Posterior vena cava (tissue), 2 donors: Measurements from ENCODE around the gene CCDC158. TPM values are rescaled to one million over a fixed set of nuclear protein-coding genes. Genes with fewer than 3 reads are reported as not detected.
"Not testable (repeated sequence)": the region's sequence is repeated elsewhere in the genome, so short reads cannot be mapped to it uniquely, and the experiment has no call there.

Experiments
- DNase-seq: peaks from one replicate; pipeline ENCODE4 v3.0.0-alpha.2; 2020; ENCODE audit warnings: low spot score
- intact Hi-C, 2 donors: fragments of 100-400 bp; cut with DNase I; formaldehyde crosslinking; loops; one replicate each; pipeline versions ENCODE4 v1.14.1 to v1.14.2; 2022 to 2023
- long read RNA-seq, 2 donors: library from polyadenylated mRNA; unstranded; transcript quantifications; one replicate each; pipeline ENCODE4 v2.0.0, GENCODE V29; 2020 to 2021
- total RNA-seq, 2 donors: library from RNA; stranded (reverse); fragmentation: NEBNext Ultra II Directional; extraction: Animal tissue kit (Norgen Biotek cat#: 25700); gene quantifications; one replicate each; pipeline ENCODE4 v1.2.1, GENCODE V29; 2021
- donor health status: DM: yes; HTN: yes; CAD: no.
- donor health status: DM: yes; HTN: yes; CAD: no.

Gene CCDC158
- 1 to 10 TPM; 2.0 to 2.3 TPM for total RNA-seq
- long read RNA-seq, donor 1, partial matches to known transcripts = 0 of 3 reads
- long read RNA-seq, donor 1, other reads (novel, unspliced or antisense) = 3 of 3 reads
- long read RNA-seq, donor 2, partial matches to known transcripts = 0 of 7 reads
- long read RNA-seq, donor 2, other reads (novel, unspliced or antisense) = 7 of 7 reads

DNA sequence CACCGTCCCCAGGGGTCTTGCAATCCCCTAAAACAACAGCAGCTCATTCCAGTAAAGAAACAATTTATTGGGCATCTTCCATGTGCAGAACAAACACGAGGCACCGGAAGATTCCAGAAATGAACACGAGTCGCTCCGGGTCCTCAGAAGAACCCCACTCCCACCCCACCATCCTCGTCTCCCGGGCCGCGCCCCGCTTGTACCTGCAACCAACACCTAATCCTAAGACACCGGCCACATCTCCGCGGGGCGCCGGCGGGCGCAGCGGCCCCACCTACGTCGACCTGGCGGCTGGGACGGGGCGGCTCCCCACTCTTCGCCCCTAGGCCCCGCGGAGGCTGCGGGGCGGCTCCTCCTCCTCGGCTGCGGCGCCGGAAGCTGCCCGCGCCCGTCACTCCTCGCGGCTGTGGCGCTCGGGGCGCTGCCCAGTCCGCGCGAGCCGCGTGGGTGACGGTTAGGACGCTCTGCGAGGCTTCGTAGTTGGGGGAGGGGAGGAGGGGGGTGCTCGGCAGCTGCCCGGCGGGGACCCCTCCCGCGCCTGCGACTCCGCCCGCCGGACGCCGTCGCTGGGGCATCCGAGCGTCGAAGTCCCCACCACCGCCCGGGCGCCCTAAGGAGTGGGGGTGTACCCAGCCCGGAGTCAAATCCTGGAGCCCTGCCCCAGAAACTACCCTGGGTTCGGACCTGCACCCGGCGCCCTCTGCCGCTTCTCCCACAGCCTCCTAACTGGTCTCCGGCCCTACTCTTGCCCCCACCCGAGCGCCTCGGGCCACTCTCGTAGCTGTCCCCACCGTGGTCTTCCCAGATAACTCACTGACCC lies at the start of gene CCDC158:
TSS of gene CCDC158 (minus strand) at position 380 of the 820 bp plus-strand sequence. CDS start 17,934 bp downstream, outside the sequence.
- DNase-seq = peak; percentile 79
- intact Hi-C loops = no loop called here

DNA sequence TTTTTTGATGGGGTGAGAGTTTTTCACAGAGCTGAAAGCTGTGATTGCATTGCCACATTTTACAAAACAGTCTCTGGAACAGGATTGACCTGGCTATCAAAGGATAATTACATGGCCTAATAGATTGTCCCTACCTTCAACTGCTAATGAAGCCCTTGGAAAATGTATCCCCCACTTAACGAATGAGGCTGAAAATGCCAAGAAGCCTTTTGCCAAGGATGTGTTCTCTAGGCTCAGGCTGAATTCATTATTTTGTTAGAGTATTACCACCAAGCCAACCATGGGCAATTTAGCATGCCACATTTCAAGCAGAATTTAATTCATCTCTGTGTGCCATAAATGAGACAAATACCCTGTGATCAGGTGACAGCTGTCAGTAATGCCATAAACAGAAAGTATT lies 49.6 kb upstream of the CCDC158 start:
- intact Hi-C loops = no loop called here
- no peak for DNase-seq

DNA sequence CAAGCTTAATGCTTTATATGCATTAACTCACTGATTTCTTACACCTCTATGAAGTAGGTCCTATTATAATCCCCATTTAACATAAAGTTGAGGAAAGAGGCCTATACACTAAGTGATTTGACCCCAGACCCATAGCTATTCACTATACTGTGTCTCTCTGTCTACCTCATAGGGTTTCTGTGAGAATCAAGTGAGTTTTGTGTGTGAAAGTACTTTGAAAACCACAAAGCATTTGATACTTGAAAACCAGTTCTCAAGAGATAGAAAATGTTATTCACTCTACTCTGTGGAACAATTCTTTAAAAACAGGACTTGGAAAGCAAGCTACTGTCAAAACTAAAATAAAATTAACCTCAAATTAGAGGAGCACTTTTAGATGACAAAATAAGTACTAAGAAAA lies 49.1 kb upstream of the CCDC158 start:
- no peak for DNase-seq
- intact Hi-C loops = no loop called here

DNA sequence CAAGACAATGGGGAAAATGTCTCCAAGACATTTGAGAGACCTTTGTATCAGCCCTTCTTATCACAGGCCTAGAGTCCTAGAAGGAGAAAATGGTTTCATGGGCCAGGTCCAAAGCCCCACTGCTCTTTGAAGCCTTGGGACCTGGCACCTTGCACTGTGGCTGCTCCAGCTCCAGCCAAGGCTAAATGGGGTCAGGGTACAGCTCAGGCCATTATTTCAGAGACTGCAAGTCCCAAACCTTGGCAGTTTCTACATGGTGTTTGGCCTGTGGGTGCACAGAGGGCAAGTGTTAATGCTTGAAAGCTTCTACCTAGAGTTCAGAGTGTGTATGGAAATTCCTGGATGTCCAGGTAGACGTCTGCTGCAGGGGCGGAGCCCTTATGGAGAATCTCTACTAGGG lies 42.6 kb upstream of the CCDC158 start:
- DNase-seq = no peak
- intact Hi-C loops = no loop called here

DNA sequence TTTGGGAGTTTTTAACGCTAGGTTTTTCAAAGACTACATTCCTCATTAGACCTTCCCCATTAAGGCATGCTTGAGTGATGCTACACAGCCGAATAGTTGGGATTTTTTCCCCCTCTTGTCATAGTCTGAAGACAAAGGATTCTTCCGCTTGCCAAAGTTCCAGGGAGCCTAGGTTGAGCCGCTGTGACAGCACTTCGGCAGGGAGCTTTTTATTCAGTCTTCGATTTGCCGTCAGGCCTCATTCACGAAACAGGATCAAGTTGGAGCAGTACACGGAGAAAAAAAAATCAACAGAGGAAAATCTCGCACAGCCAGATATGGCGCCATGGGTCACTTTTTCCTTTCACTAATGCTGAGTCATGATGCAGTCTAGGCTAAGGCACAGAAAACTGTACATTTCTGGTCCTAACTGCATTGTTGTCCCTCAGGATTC lies 38.4 kb upstream of the CCDC158 start:
- intact Hi-C loops = no loop called here
- no peak for DNase-seq

DNA sequence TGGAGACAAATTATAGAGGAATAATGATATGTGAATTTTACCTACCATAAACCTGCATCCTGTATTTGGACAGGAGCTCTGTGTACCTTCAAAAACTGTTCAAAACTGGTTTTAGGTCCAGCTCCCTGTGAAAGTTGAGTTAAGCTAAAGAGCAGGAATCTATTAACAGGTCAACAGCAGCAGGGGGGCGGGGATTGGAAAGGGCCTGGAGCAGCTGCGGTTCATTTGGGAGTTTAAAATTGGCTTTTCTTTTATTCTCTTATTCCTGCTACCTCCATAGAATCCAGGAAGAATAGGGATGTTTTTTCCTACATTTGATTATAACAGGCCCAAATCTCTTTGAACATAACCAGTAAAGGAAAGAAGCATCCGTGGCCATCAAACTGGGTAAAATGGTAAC lies 37.9 kb upstream of the CCDC158 start:
- intact Hi-C loops = no loop called here
- no peak for DNase-seq

DNA sequence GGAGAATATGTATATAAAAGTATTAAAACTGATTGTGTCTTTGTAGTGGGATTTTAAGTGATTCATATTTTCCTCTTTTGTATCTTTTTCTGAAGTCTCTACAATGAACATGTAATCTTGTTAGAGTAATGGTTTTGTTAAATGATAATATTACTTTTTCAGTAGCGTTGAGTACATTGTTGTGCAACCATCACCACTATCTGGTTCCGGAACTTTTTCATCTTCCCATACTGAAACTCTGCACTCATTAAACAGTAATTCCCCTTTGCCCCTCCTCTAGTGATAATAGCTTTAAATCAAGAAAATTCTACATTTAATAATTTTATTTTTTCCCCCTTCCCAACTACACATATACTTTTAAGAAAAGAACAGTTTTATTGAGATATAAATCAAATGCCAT lies 37.4 kb upstream of the CCDC158 start:
- intact Hi-C loops = no loop called here
- no peak for DNase-seq

DNA sequence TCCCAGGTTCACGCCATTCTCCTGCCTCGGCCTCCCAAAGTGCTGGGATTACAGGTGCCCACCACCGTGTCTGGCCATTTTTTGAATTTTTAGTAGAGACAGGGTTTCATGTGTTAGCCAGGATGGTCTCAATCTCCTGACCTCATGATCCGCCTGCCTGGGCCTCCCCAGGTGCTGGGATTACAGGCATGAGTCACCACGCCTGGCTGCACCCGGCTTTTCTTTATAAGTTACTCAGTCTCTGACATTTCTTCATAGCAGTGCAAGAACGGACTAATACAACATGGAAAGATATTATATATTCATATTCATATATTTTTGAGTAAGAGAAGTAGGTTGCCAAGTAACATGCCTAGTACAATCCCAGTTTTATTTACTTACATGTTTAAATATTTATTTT lies 36.9 kb upstream of the CCDC158 start:
- no peak for DNase-seq
- intact Hi-C loops = no loop called here

DNA sequence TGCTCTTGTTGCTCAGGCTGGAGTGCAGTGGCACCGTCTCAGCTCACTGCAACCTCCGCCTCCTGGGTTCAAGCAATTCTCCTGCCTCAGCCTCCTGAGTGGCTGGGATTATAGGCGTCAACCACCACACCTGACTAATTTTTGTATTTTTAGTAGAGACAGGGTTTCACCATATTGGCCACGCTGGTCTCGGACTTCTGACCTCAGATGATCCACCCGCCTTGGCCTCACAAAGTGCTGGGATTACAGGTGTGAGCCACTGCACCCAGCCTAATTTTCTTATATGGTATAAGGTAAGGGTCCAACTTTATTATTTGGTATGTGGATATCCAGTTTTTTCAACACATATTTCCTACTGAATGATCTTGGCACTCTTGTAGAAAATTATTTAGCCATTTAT lies 33.1 kb upstream of the CCDC158 start:
- intact Hi-C loops, DNase-seq: not testable (repeated sequence)

DNA sequence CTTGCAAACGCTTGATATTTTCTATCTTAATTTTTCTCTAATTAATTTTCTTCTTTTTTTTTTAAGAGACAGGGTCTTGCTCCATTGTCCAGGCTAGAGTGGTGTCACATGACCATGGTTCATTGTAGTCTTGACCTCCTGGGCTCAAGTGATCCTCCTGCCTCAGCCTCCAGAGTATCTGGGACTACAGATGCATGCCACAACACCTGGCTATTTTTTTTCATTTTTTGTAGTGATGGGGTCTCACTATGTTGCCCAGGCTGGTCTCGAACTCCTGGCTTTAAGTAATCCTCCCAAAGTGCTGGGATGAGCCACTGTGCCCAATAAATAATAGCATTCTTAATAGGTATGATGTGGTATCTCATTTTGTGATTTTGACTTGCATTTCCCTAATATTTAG lies 32.3 kb upstream of the CCDC158 start:
- intact Hi-C loops = no loop called here
- DNase-seq = no peak

DNA sequence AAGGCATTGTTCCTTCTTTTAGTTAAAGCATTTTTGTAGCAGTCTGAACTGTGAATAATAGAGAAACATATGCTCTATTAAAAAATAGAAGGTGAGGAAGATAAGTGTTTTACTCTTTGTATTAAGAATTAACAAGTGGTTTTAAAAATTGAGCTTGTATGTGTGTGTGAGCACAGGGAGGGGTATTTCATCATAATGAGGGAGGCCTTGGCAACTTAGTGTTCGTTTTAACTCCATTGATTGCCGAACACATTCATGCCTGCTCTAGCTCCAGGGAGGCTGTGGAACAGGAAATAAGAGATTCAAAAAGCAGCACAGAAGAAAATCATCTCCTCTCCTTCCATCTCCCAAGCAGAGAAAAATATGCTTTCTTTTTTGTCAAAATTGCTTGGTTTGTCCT lies 28.9 kb upstream of the CCDC158 start:
- DNase-seq = no peak
- intact Hi-C loops = no loop called here

DNA sequence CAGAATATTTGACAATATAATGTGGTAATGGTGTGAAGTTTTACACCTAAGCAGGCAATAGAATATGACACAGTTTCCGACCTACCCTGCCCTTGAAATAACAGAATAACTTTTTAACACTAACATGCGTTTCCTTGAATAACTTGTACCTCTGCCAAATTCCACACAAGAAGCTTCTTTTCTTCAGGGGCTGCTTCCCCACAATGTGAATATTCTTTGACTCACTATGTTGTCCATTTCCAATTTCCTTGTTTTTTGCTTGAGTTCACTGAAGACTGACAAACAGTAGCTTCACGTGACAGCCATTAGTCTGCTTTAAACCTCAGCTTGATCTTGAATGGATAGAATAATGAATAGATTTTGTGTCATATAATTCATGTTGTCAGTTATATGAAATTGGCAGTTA lies 28.4 kb upstream of the CCDC158 start:
- intact Hi-C loops = no loop called here
- no peak for DNase-seq

DNA sequence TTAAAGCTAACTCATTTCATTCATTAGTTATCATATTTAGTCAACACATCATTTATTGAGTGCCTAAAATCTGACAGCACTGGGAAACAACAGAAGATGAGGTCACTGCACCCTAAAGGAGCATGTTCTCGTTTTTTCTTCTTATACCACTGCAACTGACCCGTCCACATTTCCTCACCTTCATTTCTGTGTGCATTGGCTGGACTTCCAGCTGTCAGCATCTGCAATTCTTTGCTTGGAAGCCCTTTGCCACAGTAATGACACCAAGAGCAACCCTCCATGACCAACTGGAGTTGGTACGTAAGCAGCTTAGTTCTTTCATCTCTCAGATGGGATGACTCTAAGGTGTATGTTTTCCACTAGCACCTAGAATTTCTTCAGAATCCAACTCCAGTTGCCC lies 27.3 kb upstream of the CCDC158 start:
- intact Hi-C loops = no loop called here
- no peak for DNase-seq

DNA sequence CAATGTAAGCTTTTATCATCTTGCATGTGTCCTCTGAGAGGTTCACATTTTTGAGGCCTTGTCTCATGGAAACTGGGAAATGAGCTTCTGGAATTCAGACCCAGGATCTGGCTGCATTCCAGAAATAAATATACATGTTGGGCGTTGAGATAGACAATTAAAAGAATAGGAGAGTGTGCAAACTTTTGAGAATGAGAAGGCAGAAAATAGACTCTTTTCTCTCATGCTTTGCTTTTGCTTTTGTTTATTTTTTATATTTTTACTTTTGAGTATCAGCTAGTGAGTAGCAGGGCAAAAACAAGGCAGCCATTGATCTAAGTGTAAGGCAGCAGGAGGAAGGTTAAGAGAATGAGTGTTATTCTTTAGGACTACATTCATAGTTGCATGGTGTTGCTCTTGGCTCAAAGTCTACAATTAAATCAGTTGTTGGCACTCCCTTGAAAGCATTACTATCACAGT lies 26.5 kb upstream of the CCDC158 start:
- intact Hi-C loops = no loop called here
- no peak for DNase-seq

DNA sequence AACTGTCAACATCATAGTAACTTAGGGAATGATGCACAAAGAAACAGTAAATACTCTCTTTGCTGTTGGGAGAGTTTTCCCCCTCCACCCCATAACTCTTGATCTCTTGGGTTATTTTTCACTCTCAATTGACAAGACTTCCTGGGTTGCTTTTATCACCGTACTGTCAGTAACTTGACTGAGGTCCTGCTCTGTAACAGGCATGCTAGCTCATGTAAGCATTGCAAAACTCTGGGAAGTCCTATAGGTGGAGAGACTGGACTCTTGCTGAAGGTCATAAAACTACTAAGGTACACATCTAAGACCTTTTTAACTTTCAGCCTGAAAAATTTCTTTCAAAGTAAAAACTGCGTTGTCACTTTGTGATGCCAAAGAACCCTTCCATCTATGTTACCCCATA lies 25.0 kb upstream of the CCDC158 start:
- DNase-seq = no peak
- intact Hi-C loops = no loop called here

DNA sequence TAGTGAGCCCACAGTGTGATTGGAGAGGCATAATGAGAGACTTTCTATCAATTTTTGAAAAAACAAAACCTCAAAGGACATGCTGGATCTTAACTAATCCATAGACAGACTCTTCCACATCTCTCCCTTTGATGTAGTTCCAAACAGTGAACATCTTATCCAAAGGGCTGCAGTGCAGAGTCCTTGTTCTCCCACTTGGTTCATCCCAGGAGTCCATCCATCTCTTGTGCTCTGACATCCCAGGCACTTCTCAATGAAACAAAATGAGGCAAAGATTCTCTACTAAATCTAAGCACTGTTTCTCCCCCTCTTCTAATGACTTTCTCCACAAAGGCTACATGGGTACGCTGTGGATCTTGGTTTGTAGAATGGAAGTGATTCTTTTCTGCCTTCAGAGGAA lies 22.4 kb upstream of the CCDC158 start:
- intact Hi-C loops = no loop called here
- DNase-seq = no peak

DNA sequence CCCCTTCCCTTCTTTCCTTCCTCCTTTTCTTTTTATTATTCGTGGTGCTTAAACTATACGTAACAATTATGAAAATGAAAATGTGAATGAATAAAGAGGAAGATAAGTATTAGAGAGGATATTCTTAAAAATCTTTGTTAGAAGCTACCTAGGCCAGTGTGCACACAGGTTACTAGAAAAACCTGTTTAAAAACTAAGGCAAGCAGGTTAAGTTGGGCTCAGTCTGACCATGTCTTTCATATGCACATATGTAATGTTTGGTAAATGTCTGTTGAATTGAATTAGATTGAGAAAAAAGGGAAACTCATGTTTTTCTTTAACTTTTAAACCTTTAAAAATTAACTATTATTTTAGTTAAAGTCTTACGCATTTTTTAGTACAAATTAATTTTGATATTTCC lies 21.9 kb upstream of the CCDC158 start:
- DNase-seq = no peak
- intact Hi-C loops = no loop called here

DNA sequence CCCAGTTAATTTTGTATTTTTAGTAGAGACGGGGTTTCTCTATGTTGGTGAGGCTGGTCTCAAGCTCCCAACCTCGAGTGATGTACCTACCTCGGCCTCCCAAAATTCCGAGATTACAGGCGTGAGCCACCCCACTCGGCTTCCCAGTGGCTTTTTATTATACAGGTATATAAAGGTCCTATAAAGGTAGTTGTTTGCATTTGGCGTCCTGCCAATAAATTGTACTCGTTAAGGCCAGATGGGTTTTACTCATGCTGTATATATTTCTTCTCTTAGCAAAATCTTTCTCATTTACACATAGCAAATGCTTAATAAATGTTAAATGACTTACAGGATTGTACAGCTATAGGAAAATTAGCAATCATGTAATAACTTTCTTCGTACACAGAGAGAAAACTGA lies 20.9 kb upstream of the CCDC158 start:
- DNase-seq = no peak
- intact Hi-C loops = no loop called here

DNA sequence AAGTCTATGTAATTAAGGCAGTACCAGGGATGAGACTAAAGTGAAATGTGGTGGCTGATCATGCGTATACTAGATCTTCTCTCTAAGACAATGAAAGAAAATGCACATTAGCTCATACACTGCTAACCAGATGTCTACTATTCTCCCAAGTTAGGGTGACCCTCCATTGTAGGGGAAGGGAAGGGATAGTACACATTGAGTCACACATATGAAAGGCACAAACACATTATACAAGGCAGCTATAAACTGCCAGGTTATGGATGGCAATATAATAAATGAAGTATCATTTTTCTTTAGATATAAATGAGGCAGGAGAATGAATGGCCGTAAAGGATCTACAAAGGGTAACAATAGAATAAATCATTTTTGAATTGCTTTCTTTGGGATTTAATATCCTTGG lies 18.6 kb upstream of the CCDC158 start:
- intact Hi-C loops = loop anchor here in 1 of 2 donors (10.0 kb wide), 1 partner anchor 315 kb away; no protein-coding TSS in a partner anchor
- DNase-seq = no peak

DNA sequence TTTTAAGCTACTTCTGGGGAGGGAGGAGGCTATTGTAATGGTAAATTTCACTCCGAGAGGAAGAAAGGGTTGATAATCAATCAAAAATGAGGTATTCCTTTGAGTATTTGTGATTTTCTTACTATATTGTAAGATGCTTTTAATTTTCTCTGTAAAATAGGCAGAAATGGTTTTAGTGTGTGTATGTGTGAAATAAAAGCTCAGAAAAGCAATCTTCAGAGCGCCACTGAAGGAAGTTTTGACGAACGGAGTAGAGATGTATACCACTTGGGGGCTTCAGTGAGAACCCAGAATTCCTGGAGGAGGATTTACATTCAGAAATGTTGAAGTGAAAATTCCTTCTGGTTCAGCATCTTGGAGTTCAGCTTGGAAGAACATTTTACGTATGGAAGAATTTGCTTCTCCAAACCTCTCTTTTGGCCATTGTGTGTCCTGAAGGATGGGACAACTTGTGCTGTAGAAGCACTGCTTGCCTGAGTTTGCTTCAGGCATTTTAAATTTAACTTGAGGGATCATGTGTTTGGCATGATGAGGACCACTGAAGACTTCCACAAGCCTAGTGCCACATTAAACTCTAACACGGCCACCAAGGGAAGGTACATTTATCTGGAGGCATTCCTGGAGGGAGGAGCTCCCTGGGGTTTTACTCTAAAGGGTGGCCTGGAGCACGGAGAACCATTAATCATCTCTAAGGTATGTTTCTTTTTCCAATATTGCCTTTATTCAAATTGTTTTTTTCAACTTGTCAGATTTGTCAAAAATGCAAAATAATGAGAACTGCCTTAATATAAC lies 14.8 kb upstream of the CCDC158 start:
- intact Hi-C loops = loop anchor here in 1 of 2 donors (10.0 kb wide), 1 partner anchor 319 kb away; no protein-coding TSS in a partner anchor
- no peak for DNase-seq
